ENCODE measurements around the gene LRRK2. TPM values are rescaled to one million over a fixed set of nuclear protein-coding genes. Genes with fewer than 3 reads are reported as not detected.

Gene LRRK2
- total and polyA plus RNA-seq, 7 donors, result 0.74 to 8.4 (median 4.7) TPM

- DNase-seq, result no peak
- no peak overlapping the region for H3K27ac ChIP-seq
- H3K9me3 ChIP-seq, result peaks cover 4% of the 10 kb centered on the region
- no peaks in the 10 kb centered on the region for H3K27me3 ChIP-seq (ENCODE audit: insufficient read depth in 3 of 3, low read length in 2 of 3)
- intact Hi-C loops (cut with DNase I), result no loop called here
- no peak for TF ChIP-seq CTCF (IDR thresholded peaks at IDR 0.05)
- no peaks in the 10 kb centered on the region for H3K4me1 ChIP-seq
- H3K36me3 ChIP-seq (ENCODE audit: insufficient read depth in 1 of 2, low read depth in 1 of 2), result peaks cover 0 to 48% of the 10 kb centered on the region in 2 donors
- 88 to 92% (median 91%) methylated on average over 3 of the region's 3 CpGs for WGBS, 3 donors
- ATAC-seq, result no peak
- no peak overlapping the region for H3K4me3 ChIP-seq
Observed at GRCh38 chr12:40327535-40327934, 102.7 kb downstream of the LRRK2 start.

- peaks cover 4% of the 10 kb centered on the region for H3K9me3 ChIP-seq
- no peak for TF ChIP-seq CTCF (IDR thresholded peaks at IDR 0.05)
- H3K27me3 ChIP-seq (ENCODE audit: insufficient read depth in 3 of 3, low read length in 2 of 3), result no peaks in the 10 kb centered on the region
- WGBS, 3 donors, result 79 to 96% (median 90%) methylated on average over 1 of the region's 1 CpG
- intact Hi-C loops (cut with DNase I), result no loop called here
- H3K4me3 ChIP-seq, result no peak overlapping the region
- H3K4me1 ChIP-seq, result no peaks in the 10 kb centered on the region
- DNase-seq (no peak), ATAC-seq (no peak)
- no peak overlapping the region for H3K27ac ChIP-seq
- H3K36me3 ChIP-seq (ENCODE audit: insufficient read depth in 1 of 2, low read depth in 1 of 2), result peaks cover 0 to 53% of the 10 kb centered on the region in 2 donors
Observed at GRCh38 chr12:40330180-40330579, 105.4 kb downstream of the LRRK2 start.

- TF ChIP-seq CTCF (IDR thresholded peaks at IDR 0.05), result no peak
- Histone ChIP-seq H3K27me3 (ENCODE audit: insufficient read depth in 3 of 3, low read length in 2 of 3) (no peaks in the 10 kb centered on the region), H3K36me3 (ENCODE audit: insufficient read depth in 1 of 2, low read depth in 1 of 2) (peaks cover 0 to 66% of the 10 kb centered on the region in 2 donors), H3K9me3 (peaks cover 4% of the 10 kb centered on the region), H3K27ac (no peak overlapping the region), H3K4me3 (no peak overlapping the region), H3K4me1 (no peaks in the 10 kb centered on the region)
- no peak for DNase-seq
- no peak for ATAC-seq
- intact Hi-C loops (cut with DNase I), result no loop called here
- WGBS, 3 donors, result 74 to 85% (median 77%) methylated on average over 1 of the region's 1 CpG
Observed at GRCh38 chr12:40331886-40332285, 107.1 kb downstream of the LRRK2 start.

- WGBS, 3 donors, result 83 to 86% (median 85%) methylated on average over 2 of the region's 2 CpGs
- H3K36me3 ChIP-seq (ENCODE audit: insufficient read depth in 1 of 2, low read depth in 1 of 2), result peaks cover 0 to 63% of the 10 kb centered on the region in 2 donors
- H3K4me1 ChIP-seq, result no peaks in the 10 kb centered on the region
- ATAC-seq (no peak), DNase-seq (no peak)
- intact Hi-C loops (cut with DNase I), result no loop called here
- no peaks in the 10 kb centered on the region for H3K27me3 ChIP-seq (ENCODE audit: insufficient read depth in 3 of 3, low read length in 2 of 3)
- H3K27ac ChIP-seq, result no peak overlapping the region
- no peak overlapping the region for H3K4me3 ChIP-seq
- TF ChIP-seq CTCF (IDR thresholded peaks at IDR 0.05), result no peak
- H3K9me3 ChIP-seq, result no peaks in the 10 kb centered on the region
Observed at GRCh38 chr12:40335991-40336390, 111.2 kb downstream of the LRRK2 start.

GRCh38 chr12:40336573-40337199, 111.9 kb downstream of the LRRK2 start:
- Histone ChIP-seq H3K27me3 (ENCODE audit: insufficient read depth in 3 of 3, low read length in 2 of 3) (no peaks in the 10 kb centered on the region), H3K36me3 (ENCODE audit: insufficient read depth in 1 of 2, low read depth in 1 of 2) (peaks cover 0 to 68% of the 10 kb centered on the region in 2 donors), H3K4me1 (no peaks in the 10 kb centered on the region), H3K9me3 (no peaks in the 10 kb centered on the region), H3K4me3 (no peak overlapping the region), H3K27ac (no peak overlapping the region)
- intact Hi-C loops (cut with DNase I), result no loop called here
- no peak for ATAC-seq
- peak; percentile 7 for TF ChIP-seq CTCF (IDR thresholded peaks at IDR 0.05)
- DNase-seq, result no peak
- WGBS, 3 donors, result 85 to 92% (median 89%) methylated on average over 1 of the region's 1 CpG

Measured in psoas muscle (tissue), 8 donors.